ENCODE data around the gene COPB2.

COPB2 gene

DNA sequence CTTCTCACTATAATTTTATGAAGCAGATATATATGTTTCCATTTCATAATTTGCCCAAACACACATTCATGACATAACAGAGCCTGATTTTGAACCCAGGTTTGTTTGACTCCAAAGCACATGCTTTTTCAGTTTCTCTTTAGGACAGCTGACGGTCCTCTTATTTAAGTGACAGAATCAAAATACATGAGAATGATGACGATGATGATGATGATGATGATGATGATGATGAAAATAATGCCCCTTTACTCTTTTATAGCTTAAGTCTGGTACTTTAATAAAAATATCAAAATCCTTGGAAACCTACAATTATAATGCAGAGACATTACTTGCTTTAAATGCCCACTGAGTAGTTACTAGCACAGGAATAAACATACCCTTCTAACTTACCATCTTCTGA lies 15.3 kb downstream of the COPB2 start:
- no peak for DNase-seq (ENCODE audit: low read depth, low spot score)
- TF ChIP-seq, protein P1, sequence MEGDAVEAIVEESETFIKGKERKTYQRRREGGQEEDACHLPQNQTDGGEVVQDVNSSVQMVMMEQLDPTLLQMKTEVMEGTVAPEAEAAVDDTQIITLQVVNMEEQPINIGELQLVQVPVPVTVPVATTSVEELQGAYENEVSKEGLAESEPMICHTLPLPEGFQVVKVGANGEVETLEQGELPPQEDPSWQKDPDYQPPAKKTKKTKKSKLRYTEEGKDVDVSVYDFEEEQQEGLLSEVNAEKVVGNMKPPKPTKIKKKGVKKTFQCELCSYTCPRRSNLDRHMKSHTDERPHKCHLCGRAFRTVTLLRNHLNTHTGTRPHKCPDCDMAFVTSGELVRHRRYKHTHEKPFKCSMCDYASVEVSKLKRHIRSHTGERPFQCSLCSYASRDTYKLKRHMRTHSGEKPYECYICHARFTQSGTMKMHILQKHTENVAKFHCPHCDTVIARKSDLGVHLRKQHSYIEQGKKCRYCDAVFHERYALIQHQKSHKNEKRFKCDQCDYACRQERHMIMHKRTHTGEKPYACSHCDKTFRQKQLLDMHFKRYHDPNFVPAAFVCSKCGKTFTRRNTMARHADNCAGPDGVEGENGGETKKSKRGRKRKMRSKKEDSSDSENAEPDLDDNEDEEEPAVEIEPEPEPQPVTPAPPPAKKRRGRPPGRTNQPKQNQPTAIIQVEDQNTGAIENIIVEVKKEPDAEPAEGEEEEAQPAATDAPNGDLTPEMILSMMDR (IDR thresholded peaks at IDR 0.05; ENCODE audit: insufficient read depth, low read length, missing control alignments) = no peak
- H3K4me3 ChIP-seq (ENCODE audit: low read depth, low read length) = no peak overlapping the region
- ChIA-PET POLR2A (no interaction called here), CTCF (interaction anchor here (1.8 to 8.4 kb wide), 2 partner anchors 19 to 188 kb away, joined by 4 to 62 read pairs; no protein-coding TSS in a partner anchor)

DNA sequence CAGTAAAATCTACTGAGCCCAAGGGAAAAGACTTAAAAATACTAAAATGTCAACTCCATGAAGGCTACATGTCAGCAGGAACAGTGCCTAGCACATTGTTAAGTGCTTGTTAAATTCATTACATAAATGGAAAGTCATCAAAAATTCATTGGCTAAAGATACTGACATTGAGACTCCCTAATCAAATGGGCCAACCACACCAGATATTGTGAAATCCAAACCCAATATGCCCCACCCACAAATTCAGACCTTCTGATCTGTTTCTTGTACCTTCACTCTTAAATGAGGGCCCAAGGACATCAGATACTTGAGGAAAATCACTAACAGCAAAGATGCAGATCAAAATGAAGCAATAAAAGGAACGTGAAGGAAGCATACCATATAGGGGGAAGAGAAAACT lies 24.9 kb downstream of the COPB2 start:
- DNase-seq (ENCODE audit: low read depth, low spot score) = no peak
- TF ChIP-seq, protein P1 (IDR thresholded peaks at IDR 0.05; ENCODE audit: insufficient read depth, low read length, missing control alignments) = no peak
- ChIA-PET CTCF (interaction anchor here (1.9 to 6.6 kb wide), 2 partner anchors 10 to 12 kb away, joined by 5 to 45 read pairs; no protein-coding TSS in a partner anchor), POLR2A (no interaction called here)
- no peak overlapping the region for H3K4me3 ChIP-seq (ENCODE audit: low read depth, low read length)

DNA sequence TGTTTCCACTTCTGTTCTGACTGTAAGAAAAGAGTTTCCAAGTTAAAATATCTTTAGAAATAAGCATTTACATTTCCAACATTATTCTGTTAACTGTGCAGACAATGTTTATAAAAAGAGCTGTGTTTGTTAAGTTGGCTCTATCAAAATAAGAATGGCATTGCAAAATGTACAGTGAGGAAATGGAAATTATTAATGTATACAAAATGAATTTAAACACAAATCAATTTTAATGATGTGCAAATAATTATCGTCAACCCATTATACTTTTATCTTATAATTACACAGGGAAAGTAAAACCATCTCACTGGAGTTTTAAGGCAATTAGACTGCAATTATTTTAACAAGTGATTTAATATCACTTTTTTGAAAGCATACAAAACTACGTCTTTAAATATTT lies 28.2 kb downstream of the COPB2 start:
- no peak overlapping the region for H3K4me3 ChIP-seq (ENCODE audit: low read depth, low read length)
- CTCF ChIA-PET = interaction anchor here (0.8 to 6.6 kb wide), 3 partner anchors 7 to 12 kb away, joined by 3 to 45 read pairs (median 3); no protein-coding TSS in a partner anchor
- TF ChIP-seq, protein P1 (IDR thresholded peaks at IDR 0.05; ENCODE audit: insufficient read depth, low read length, missing control alignments) = no peak
- no peak for DNase-seq (ENCODE audit: low read depth, low spot score)
- POLR2A ChIA-PET = no interaction called here

DNA sequence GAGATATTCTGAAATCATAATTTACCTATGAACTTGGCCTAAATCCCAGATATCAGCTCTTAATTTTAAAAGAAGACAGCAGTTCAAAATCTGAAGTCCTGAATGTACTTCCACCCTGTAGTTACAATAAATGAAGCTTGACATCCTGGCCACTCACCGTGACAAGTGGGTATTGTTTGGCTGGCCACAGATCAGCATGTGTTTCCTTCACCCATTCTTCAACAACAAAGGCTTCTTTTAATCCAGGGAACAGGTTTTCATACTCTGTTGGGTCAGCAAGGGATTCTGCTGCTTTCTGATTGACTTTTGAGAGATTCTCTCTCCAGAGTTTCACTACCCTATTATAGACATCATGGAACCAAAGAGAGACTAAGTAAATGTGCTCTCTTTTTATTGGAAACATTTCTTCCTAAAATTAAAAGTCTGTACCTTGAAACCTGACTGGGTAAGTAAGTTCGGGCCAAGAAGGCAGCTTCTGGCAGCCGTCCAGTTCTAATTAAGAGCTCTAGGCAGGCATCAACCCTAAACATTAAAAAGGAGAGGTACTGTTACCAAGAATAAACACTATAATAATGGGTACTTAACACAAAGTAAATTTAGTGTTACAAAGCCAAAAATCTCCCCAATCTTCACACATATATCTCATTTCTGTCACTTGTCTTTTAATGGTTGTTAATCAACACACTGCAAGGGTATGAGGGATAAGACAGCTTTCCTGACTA lies 30.4 kb downstream of the COPB2 start:
- ChIA-PET CTCF (interaction anchor here (1.0 to 1.5 kb wide), 2 partner anchors 12 to 15 kb away, joined by 3 read pairs; no protein-coding TSS in a partner anchor), POLR2A (no interaction called here)
- TF ChIP-seq, protein P1 (IDR thresholded peaks at IDR 0.05; ENCODE audit: insufficient read depth, low read length, missing control alignments) = no peak
- no peak overlapping the region for H3K4me3 ChIP-seq (ENCODE audit: low read depth, low read length)
- no peak for DNase-seq (ENCODE audit: low read depth, low spot score)

DNA sequence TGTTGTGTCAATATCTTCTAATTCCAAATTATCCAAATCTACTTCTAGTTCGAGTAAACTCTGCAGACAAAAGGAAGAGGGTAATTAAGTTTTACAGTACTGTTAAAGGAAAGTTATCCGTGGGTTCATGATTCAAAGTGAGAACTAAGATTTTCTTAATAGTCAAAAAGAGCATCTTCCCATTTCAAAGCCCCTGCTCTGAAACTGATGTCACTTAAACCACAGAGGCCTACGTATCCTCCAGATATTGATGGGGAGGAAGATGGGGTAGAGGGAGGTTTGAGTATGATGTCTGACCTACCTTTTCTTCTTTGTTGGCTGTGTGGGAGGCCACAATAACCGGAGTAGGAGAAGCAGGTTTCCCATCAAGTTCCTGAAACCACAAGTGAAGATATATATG lies 31.5 kb downstream of the COPB2 start:
- TF ChIP-seq, protein P1 (IDR thresholded peaks at IDR 0.05; ENCODE audit: insufficient read depth, low read length, missing control alignments) = no peak
- POLR2A ChIA-PET = no interaction called here
- no peak for DNase-seq (ENCODE audit: low read depth, low spot score)
- CTCF ChIA-PET = interaction anchor here (5.2 kb wide), 1 partner anchor 16 kb away, joined by 62 read pairs; no protein-coding TSS in a partner anchor
- H3K4me3 ChIP-seq (ENCODE audit: low read depth, low read length) = no peak overlapping the region

DNA sequence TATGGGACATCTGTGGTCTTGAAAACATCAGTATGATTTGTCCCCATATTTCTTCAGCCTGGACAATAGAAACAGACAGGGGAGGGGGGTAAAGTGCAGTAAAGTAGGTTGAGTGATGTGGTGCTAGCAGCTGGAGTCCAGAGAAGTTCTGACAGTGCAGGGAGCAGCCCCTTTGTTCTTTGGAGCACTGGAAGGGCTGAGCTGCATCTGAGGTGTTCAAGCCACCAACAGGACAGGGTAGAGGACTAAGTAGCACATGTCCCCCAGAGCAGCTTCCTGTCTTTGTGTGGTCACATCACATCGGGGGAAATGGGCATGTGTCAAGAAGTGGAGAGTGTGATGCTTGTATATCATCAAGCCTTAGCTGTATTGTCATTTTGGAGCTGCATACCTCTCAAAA lies 33.6 kb downstream of the COPB2 start:
- TF ChIP-seq, protein P1 (IDR thresholded peaks at IDR 0.05; ENCODE audit: insufficient read depth, low read length, missing control alignments) = no peak
- ChIA-PET POLR2A (no interaction called here), CTCF (interaction anchor here (3.1 to 5.2 kb wide), 3 partner anchors 8 to 18 kb away, joined by 35 to 62 read pairs (median 45); partner anchors contain the start of gene MRPS22)
- H3K4me3 ChIP-seq (ENCODE audit: low read depth, low read length) = no peak overlapping the region
- DNase-seq (ENCODE audit: low read depth, low spot score) = no peak
